MM.1S (cell line): Measurements from ENCODE around the gene ACOT9.

Source experiments
- EZH2phosphoT487 ChIP-seq: fragments of 300-600 bp; sonication (generic); IDR thresholded peaks from 2 replicates; pipeline ENCODE4 v1.6.1; 2018; ENCODE audit warnings: antibody characterized with exemption, low read length
- TF ChIP-seq, protein P1 (sequence below): fragments of 300-600 bp; sonication (generic); IDR thresholded peaks from 2 replicates; pipeline ENCODE4 v1.5.1; 2016; ENCODE audit warnings: antibody characterized with exemption, low read length, mixed read lengths

DNA sequence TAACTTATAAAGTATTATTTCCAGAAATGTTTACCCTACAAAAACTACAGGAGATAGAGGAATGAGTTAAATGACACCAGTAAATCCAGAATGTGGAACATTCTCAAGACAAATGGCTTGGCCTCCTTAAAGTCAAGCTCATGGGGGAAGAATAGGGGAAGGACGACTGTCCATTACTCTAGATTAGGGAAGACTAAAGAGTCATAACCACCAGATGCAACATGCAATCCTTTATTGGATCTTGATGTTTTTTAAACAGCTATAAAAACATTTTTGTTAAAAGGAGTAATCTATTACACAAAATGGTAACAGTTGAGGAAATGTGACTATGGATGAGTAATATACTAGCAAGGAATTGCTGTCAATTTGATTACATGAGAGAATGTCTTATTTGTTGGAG lies 11.1 kb downstream of the ACOT9 start:
- TF ChIP-seq, protein P1, sequence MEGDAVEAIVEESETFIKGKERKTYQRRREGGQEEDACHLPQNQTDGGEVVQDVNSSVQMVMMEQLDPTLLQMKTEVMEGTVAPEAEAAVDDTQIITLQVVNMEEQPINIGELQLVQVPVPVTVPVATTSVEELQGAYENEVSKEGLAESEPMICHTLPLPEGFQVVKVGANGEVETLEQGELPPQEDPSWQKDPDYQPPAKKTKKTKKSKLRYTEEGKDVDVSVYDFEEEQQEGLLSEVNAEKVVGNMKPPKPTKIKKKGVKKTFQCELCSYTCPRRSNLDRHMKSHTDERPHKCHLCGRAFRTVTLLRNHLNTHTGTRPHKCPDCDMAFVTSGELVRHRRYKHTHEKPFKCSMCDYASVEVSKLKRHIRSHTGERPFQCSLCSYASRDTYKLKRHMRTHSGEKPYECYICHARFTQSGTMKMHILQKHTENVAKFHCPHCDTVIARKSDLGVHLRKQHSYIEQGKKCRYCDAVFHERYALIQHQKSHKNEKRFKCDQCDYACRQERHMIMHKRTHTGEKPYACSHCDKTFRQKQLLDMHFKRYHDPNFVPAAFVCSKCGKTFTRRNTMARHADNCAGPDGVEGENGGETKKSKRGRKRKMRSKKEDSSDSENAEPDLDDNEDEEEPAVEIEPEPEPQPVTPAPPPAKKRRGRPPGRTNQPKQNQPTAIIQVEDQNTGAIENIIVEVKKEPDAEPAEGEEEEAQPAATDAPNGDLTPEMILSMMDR: no peak
- TF ChIP-seq EZH2phosphoT487: no peak
